ENCODE measurements around the gene ZMIZ1. TPM values are rescaled to one million over a fixed set of nuclear protein-coding genes. Genes with fewer than 3 reads are reported as not detected.

Gene ZMIZ1
- total RNA-seq, 1 experiment from 2014 or later = 35.8 TPM

DNA sequence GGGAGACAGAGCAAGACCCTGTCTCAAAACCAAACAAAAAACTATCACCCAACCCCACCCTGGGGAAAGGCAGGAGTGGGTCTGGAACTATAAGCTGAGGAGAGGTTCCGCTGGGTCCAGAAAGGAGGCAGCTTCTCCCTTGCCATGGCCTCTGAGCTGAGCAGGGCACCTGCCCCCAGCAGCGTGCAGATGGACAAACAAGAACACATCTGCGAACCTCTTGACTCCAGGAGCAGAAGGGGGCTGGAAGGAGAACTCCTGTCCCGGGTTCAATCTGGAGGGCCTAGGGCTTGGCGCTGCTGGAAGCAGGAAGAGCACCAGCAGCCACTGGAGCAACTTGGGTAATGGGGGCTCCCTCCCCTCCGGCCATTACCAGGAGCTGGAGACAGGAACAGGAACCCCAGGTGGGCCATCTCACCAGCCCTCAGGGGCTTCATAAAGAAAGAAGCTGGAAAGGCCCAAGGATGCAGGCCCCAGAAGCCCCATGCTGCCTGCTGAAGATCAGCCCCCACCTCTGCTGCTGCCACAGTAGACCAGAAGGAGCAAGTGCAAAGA lies 259.5 kb downstream of the ZMIZ1 start:
- ChIA-PET CTCF (no interaction called here), POLR2A (ENCODE audit: low non-redundant PET) (no interaction called here)
- no peak overlapping the region for H3K27ac ChIP-seq (ENCODE audit: low read depth, low read length, poor library complexity, severe bottlenecking)
- H3K4me3 ChIP-seq (ENCODE audit: low read depth, low read length, poor library complexity, severe bottlenecking) = no peak overlapping the region
- no TSS peak for BruUV-seq (replicated peaks)
- H3K9me3 ChIP-seq (ENCODE audit: low read depth, low read length, poor library complexity, severe bottlenecking) = no peaks in the 10 kb centered on the region
- TF ChIP-seq CTCF (conservative IDR thresholded peaks at IDR 0.05; ENCODE audit: low read depth, low read length) (no peak), EZH2 (IDR thresholded peaks at IDR 0.05; ENCODE audit: borderline replicate concordance, low read depth, low read length, poor library complexity, severe bottlenecking) (no peak)
- intact Hi-C loops (cut with micrococcal nuclease; ENCODE audit: unreplicated experiment) = no loop called here
- no peak for DNase-seq (ENCODE audit: low spot score)
- H3K36me3 ChIP-seq (ENCODE audit: insufficient read depth, low read length, poor library complexity, severe bottlenecking) = no peaks in the 10 kb centered on the region
- no peaks in the 10 kb centered on the region for H3K27me3 ChIP-seq (replicated peaks; ENCODE audit: insufficient read depth, low read depth, low read length, poor library complexity)
- no peaks in the 10 kb centered on the region for H3K4me1 ChIP-seq (ENCODE audit: insufficient read depth, low read length, poor library complexity, severe bottlenecking)

DNA sequence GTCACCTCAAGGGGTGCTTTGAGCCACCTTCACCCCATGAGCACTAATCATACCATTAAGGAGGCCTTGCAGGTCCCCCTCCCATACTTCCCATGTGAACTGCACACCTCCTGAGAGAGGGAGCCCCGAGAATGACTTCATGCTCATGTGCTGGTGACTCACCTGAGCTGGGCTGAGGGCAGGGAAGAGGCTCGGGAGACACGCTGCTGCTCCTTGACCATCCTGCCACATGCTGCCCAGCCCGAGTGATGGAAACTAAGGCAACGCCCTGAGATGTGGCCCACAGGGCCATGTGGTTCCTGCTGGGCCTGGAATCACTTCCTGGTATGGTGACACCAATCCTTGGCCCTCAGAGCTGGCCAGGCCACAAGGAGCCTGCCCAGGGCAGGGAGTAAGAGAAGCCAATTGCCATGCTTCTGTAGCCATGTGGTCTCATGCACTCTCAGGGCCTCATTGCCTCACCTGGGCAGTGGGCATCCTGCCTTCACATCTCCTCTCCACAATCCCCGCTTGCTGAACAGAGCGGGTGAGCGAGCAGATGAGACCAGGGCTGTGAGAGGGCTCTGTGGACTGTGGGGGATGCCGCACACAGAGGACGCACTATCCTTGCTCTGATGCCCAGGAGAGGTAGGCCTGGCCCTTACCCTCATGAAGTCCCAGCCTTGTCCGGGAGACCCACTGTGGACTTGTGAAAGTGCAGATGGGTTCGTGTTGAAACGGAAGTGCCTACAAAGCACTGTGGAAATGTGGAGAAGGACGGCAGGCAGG lies 260.2 kb downstream of the ZMIZ1 start:
- H3K4me3 ChIP-seq (ENCODE audit: low read depth, low read length, poor library complexity, severe bottlenecking) = no peak overlapping the region
- no TSS peak for BruUV-seq (replicated peaks)
- TF ChIP-seq EZH2 (IDR thresholded peaks at IDR 0.05; ENCODE audit: borderline replicate concordance, low read depth, low read length, poor library complexity, severe bottlenecking) (no peak), CTCF (conservative IDR thresholded peaks at IDR 0.05; ENCODE audit: low read depth, low read length) (no peak)
- H3K27ac ChIP-seq (ENCODE audit: low read depth, low read length, poor library complexity, severe bottlenecking) = no peak overlapping the region
- intact Hi-C loops (cut with micrococcal nuclease; ENCODE audit: unreplicated experiment) = no loop called here
- ChIA-PET POLR2A (ENCODE audit: low non-redundant PET) (no interaction called here), CTCF (no interaction called here)
- H3K9me3 ChIP-seq (ENCODE audit: low read depth, low read length, poor library complexity, severe bottlenecking) = no peaks in the 10 kb centered on the region
- H3K36me3 ChIP-seq (ENCODE audit: insufficient read depth, low read length, poor library complexity, severe bottlenecking) = no peaks in the 10 kb centered on the region
- DNase-seq (ENCODE audit: low spot score) = no peak
- H3K4me1 ChIP-seq (ENCODE audit: insufficient read depth, low read length, poor library complexity, severe bottlenecking) = no peaks in the 10 kb centered on the region
- no peaks in the 10 kb centered on the region for H3K27me3 ChIP-seq (replicated peaks; ENCODE audit: insufficient read depth, low read depth, low read length, poor library complexity)

DNA sequence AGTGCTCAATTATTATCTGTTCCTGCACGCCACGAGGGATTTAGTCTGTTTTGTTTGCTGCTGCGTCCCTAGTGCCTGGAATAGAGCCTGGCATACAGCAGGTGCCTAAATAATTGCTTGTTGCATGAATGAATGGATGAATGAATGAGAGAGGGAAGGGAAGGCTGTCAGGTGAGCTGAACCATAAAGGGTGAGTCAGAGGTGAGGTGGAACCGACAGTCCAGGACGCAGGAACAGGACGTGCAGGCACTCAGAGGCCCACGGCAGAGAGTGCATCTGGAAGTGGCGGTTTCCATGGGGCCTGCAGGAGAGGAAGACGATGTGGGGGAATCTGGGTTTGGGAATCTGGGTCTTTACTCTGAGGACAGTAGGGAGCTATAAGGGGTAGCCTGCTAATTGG lies 260.8 kb downstream of the ZMIZ1 start:
- H3K36me3 ChIP-seq (ENCODE audit: insufficient read depth, low read length, poor library complexity, severe bottlenecking) = no peaks in the 10 kb centered on the region
- H3K4me3 ChIP-seq (ENCODE audit: low read depth, low read length, poor library complexity, severe bottlenecking) = no peak overlapping the region
- no peaks in the 10 kb centered on the region for H3K9me3 ChIP-seq (ENCODE audit: low read depth, low read length, poor library complexity, severe bottlenecking)
- H3K27me3 ChIP-seq (replicated peaks; ENCODE audit: insufficient read depth, low read depth, low read length, poor library complexity) = no peaks in the 10 kb centered on the region
- ChIA-PET POLR2A (ENCODE audit: low non-redundant PET) (no interaction called here), CTCF (no interaction called here)
- H3K4me1 ChIP-seq (ENCODE audit: insufficient read depth, low read length, poor library complexity, severe bottlenecking) = no peaks in the 10 kb centered on the region
- intact Hi-C loops (cut with micrococcal nuclease; ENCODE audit: unreplicated experiment) = no loop called here
- no peak for DNase-seq (ENCODE audit: low spot score)
- BruUV-seq (replicated peaks) = no TSS peak
- no peak overlapping the region for H3K27ac ChIP-seq (ENCODE audit: low read depth, low read length, poor library complexity, severe bottlenecking)
- TF ChIP-seq EZH2 (IDR thresholded peaks at IDR 0.05; ENCODE audit: borderline replicate concordance, low read depth, low read length, poor library complexity, severe bottlenecking) (no peak), CTCF (conservative IDR thresholded peaks at IDR 0.05; ENCODE audit: low read depth, low read length) (no peak)
